Activated naive CD8-positive, alpha-beta T cell treated with anti-CD3 and anti-CD28 coated beads, Interleukin-2, amount 50 U/mL, for 24 hours (primary cell): ENCODE measurements around the gene ADGRE3.
"Not testable (repeated sequence)": the region's sequence is repeated elsewhere in the genome, so short reads cannot be mapped to it uniquely, and the experiment has no call there.

Experiments
- ATAC-seq: fragments of 150-1000 bp; cut with Tn5 transposase; one replicate; pipeline ENCODE4 v1.10.0; 2021
- DNase-seq: peaks from one replicate; pipeline ENCODE4 v3.0.0; 2021
- H3K27ac Mint-ChIP-seq: one replicate; pipeline ENCODE4 v1.8.0; 2021; ENCODE audit warnings: mild to moderate bottlenecking, mixed read lengths
- H3K27me3 Mint-ChIP-seq: one replicate; pipeline ENCODE4 v1.8.0; 2021; ENCODE audit warnings: mixed read lengths
- H3K36me3 Mint-ChIP-seq: one replicate; pipeline ENCODE4 v1.8.0; 2021; ENCODE audit warnings: low read depth, mixed read lengths
- H3K4me1 Mint-ChIP-seq: one replicate; pipeline ENCODE4 v1.8.0; 2021; ENCODE audit warnings: mixed read lengths
- H3K4me3 Mint-ChIP-seq: one replicate; pipeline ENCODE4 v1.8.0; 2021; ENCODE audit warnings: mild to moderate bottlenecking, moderate library complexity, mixed read lengths
- H3K9me3 Mint-ChIP-seq: one replicate; pipeline ENCODE4 v1.8.0; 2021; ENCODE audit warnings: mixed read lengths

Gene ADGRE3

DNA sequence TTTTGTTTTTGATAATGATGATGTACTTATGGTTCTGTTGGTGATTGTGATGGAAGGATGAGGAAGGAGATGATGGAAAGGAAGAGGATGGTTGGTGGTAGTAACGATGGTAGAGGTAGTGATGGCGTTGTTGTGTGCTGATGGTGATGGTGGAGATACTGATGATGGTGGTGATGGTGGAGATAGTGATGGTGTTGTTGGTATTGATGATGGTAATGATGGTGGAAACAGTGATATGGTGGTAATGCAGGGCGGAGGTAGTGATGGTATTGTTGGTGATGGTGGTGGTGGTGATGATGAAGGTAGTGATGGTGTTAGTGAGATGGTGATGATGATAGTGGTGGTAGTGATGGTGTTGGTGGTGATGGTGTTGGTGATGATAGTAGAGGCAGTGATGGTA, 79.1 kb downstream of the ADGRE3 start:
- no peak overlapping the region for H3K27ac Mint-ChIP-seq
- DNase-seq (no peak), ATAC-seq (no peak)
- peaks cover 7% of the 10 kb centered on the region for H3K4me1 Mint-ChIP-seq
- peaks cover 10% of the 10 kb centered on the region for H3K36me3 Mint-ChIP-seq
- peaks cover 5% of the 10 kb centered on the region for H3K27me3 Mint-ChIP-seq
- H3K9me3 Mint-ChIP-seq: peaks cover 12% of the 10 kb centered on the region
- H3K4me3 Mint-ChIP-seq: no peak overlapping the region

GRCh38 chr19:14589433-14589832, 85.2 kb downstream of the ADGRE3 start:
- H3K36me3 Mint-ChIP-seq, H3K27ac Mint-ChIP-seq, H3K27me3 Mint-ChIP-seq, H3K4me3 Mint-ChIP-seq, DNase-seq, H3K9me3 Mint-ChIP-seq: not testable (repeated sequence)
- peaks cover 29% of the 10 kb centered on the region for H3K4me1 Mint-ChIP-seq
- peak; percentile 76 for ATAC-seq

DNA sequence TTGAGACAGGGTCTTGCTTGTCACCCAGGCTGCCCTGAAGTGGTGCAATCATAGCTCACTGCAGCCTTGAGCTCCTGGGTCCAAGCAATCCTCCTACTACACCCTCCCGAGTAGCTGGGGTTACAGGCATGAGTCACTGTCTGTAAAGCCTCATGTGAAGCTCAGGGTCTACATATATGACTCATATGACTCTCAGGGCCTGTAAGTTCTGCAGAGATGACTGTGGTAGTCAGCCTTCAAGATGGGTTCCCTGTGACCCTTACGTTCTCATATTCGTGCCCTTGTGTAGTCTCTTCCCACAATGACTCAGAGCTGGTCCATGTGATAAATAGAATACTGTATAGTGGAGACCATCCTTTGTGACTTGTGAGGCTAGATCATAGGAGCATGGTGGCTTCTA, 89.5 kb downstream of the ADGRE3 start:
- H3K4me3 Mint-ChIP-seq: peak overlapping the region; percentile 24
- DNase-seq (peak; percentile 43), ATAC-seq (peak; percentile 95)
- not testable (repeated sequence) for H3K27ac Mint-ChIP-seq, H3K27me3 Mint-ChIP-seq, H3K36me3 Mint-ChIP-seq, H3K9me3 Mint-ChIP-seq
- peaks cover 57% of the 10 kb centered on the region for H3K4me1 Mint-ChIP-seq

- DNase-seq, H3K27me3 Mint-ChIP-seq, H3K9me3 Mint-ChIP-seq, H3K36me3 Mint-ChIP-seq, ATAC-seq: not testable (repeated sequence)
- peak overlapping the region; percentile 70 for H3K4me3 Mint-ChIP-seq
- peaks cover 60% of the 10 kb centered on the region for H3K4me1 Mint-ChIP-seq
- peak overlapping the region; percentile 60 for H3K27ac Mint-ChIP-seq
Observed at GRCh38 chr19:14584372-14584771, 90.3 kb downstream of the ADGRE3 start.

GRCh38 chr19:14582894-14583340, 91.7 kb downstream of the ADGRE3 start, which contains the start of gene CLEC17A:
TSS of gene CLEC17A (plus strand) at chr19:14583084. CDS start at chr19:14583161, 77 bp downstream.
- Mint-ChIP-seq H3K4me1 (peaks cover 63% of the 10 kb centered on the region), H3K9me3 (no peaks in the 10 kb centered on the region), H3K27me3 (no peaks in the 10 kb centered on the region), H3K27ac (peak within 1 kb of the TSS; percentile 60), H3K4me3 (peak within 1 kb of the TSS; percentile 70), H3K36me3 (no peaks in the 10 kb centered on the region)
- DNase-seq (no peak), ATAC-seq (no peak)

DNA sequence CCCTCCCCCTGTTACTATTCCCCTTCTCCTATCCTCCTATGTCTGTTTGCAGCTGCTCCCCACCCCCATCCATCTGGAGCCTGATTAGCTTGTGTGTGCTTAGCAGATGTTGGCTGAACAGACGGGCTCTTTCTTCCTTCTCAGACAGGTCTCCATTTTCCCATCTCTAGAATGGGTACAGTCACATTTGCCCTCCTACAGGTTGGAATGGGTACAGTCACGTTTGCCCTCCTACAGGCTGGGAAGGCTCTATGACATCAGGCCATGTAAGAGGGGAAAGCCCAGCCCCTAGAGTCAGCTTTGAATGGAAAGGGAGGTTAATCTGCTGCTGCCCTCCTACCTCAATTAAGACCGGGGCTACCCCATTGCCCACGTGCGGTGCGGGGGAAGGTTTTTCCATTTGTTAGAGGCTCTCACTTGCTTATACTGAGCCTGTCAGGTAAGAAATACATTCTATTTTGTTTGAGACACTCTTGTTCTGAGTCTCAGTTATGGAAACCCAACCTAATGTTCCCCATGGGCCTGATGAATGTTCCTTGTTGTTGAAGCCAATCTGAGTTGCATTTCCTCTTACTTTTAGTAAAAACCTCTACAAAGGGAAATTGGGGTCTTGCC, 93.9 kb downstream of the ADGRE3 start:
- DNase-seq: peak; percentile 74
- H3K4me1 Mint-ChIP-seq: peaks cover 59% of the 10 kb centered on the region
- H3K36me3 Mint-ChIP-seq: no peaks in the 10 kb centered on the region
- H3K9me3 Mint-ChIP-seq: no peaks in the 10 kb centered on the region
- no peak overlapping the region for H3K4me3 Mint-ChIP-seq
- peak; percentile 42 for ATAC-seq
- H3K27me3 Mint-ChIP-seq: no peaks in the 10 kb centered on the region
- H3K27ac Mint-ChIP-seq: peak overlapping the region; percentile 85

DNA sequence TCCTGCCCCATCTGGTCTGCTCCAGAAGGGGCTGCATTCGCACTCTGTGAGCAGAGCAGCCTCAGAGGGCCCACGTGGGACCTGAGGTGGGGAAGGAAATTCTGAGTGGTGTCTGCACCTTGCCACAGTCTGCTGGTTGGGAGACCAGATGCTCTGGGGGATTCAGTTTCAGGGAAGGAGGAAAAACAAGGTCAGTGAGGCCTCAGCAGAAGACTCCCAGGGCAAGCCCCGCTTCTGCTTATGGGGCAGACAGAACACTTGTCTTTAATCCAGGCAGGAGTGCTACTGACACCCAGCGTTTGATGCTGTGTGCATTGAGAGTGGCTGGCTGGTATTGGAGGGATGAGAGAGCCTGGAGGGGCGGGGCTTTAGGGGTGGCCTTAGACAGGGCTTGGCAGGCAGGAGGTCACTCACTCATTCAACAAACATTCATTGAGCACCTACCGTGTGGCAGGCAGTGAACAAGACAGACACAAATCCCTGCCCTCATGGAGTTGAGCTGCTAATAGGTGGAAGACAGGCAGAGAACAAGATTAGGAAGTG, 96.7 kb downstream of the ADGRE3 start:
- DNase-seq (peak; percentile 51), ATAC-seq (peak; percentile 66)
- Mint-ChIP-seq H3K27me3 (no peaks in the 10 kb centered on the region), H3K27ac (peak overlapping the region; percentile 85), H3K9me3 (no peaks in the 10 kb centered on the region), H3K4me3 (peak overlapping the region; percentile 57), H3K36me3 (no peaks in the 10 kb centered on the region), H3K4me1 (peaks cover 57% of the 10 kb centered on the region)

GRCh38 chr19:14577264-14577663, 97.4 kb downstream of the ADGRE3 start:
- Mint-ChIP-seq H3K36me3 (no peaks in the 10 kb centered on the region), H3K4me1 (peaks cover 52% of the 10 kb centered on the region), H3K9me3 (no peaks in the 10 kb centered on the region), H3K27me3 (no peaks in the 10 kb centered on the region), H3K27ac (peak overlapping the region; percentile 59), H3K4me3 (no peak overlapping the region)
- DNase-seq (no peak), ATAC-seq (no peak)

GRCh38 chr19:14576363-14576762, 98.3 kb downstream of the ADGRE3 start:
- Mint-ChIP-seq H3K27me3 (no peaks in the 10 kb centered on the region), H3K27ac (no peak overlapping the region), H3K9me3 (no peaks in the 10 kb centered on the region), H3K4me1 (peaks cover 52% of the 10 kb centered on the region), H3K36me3 (peaks cover 2% of the 10 kb centered on the region), H3K4me3 (no peak overlapping the region)
- ATAC-seq (no peak), DNase-seq (no peak)

GRCh38 chr19:14575428-14575980, 99.1 kb downstream of the ADGRE3 start:
- H3K36me3 Mint-ChIP-seq: peaks cover 4% of the 10 kb centered on the region
- ATAC-seq (no peak), DNase-seq (no peak)
- H3K27me3 Mint-ChIP-seq: no peaks in the 10 kb centered on the region
- H3K27ac Mint-ChIP-seq: peak overlapping the region; percentile 46
- H3K4me3 Mint-ChIP-seq: no peak overlapping the region
- peaks cover 50% of the 10 kb centered on the region for H3K4me1 Mint-ChIP-seq
- H3K9me3 Mint-ChIP-seq: no peaks in the 10 kb centered on the region

- peak; percentile 96 for ATAC-seq
- DNase-seq: peak; percentile 91
- Mint-ChIP-seq H3K4me3 (peak within 1 kb of the TSS; percentile 94), H3K4me1 (peaks cover 46% of the 10 kb centered on the region), H3K27me3 (no peaks in the 10 kb centered on the region), H3K9me3 (no peaks in the 10 kb centered on the region), H3K36me3 (peaks cover 10% of the 10 kb centered on the region), H3K27ac (peak within 1 kb of the TSS; percentile 93)
Observed at GRCh38 chr19:14571695-14572490, 102.8 kb downstream of the ADGRE3 start, which contains the start of gene NDUFB7. TSS of gene NDUFB7 (minus strand) at chr19:14572066. CDS start at chr19:14572000, 66 bp downstream.

DNA sequence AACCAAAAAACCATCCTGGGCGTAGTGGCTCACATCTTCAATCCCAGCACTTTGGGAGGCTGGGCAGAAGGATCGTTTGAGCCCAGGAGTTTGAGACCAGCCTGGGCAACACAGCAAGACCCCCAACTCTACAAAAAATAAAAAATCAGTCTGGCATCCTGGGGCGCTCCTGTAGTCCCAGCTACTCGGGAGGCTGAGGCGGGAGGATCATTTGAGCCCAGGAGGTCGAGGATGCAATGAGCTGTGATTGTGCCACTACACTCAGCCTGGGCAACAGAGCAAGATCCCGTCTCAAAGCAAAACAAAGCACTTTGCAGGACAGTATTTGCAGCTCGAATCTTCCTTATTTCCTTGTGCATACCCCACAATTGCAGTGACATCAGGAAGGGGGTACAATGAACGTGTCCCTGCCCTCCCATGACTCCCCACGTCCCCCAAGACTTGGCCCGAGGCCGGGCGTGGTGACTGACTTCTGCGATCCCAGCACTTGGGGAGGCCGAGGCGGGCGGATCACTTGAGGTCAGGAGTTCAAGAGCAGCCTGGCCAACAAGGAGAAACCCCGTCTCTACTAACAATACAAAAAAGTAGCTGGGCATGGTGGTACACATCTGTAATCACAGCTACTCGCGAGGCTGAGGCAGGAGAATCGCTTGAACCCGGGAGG, 103.6 kb downstream of the ADGRE3 start:
- Mint-ChIP-seq H3K4me1 (peaks cover 46% of the 10 kb centered on the region), H3K27me3 (no peaks in the 10 kb centered on the region), H3K4me3 (peak overlapping the region; percentile 94), H3K36me3 (peaks cover 10% of the 10 kb centered on the region), H3K27ac (peak overlapping the region; percentile 93), H3K9me3 (no peaks in the 10 kb centered on the region)
- DNase-seq (no peak), ATAC-seq (no peak)
